Endothelial cell of umbilical vein (primary cell): ENCODE measurements around the gene CD160. TPM values are rescaled to one million over a fixed set of nuclear protein-coding genes. Genes with fewer than 3 reads are reported as not detected.

Experiments used
- BruUV-seq: library from RNA; stranded (reverse); fragments of 400-500 nt; replicated peaks from 2 replicates; lab custom pipeline; 2021; lab: Mats Ljungman, UMichigan
- CTCF ChIA-PET: fragments of 300-600, 350-600 bp; sonication (Branson Sonifier 250); formaldehyde crosslinking; loops from one replicate; lab custom pipeline; 2021; ENCODE audit warnings: antibody characterized with exemption, inconsistent platforms; lab: Charles Lee
- POLR2A ChIA-PET: fragments of 300-600, 350-600 bp; sonication (Branson Sonifier 250); formaldehyde crosslinking; loops from one replicate; lab custom pipeline; 2021; ENCODE audit warnings: antibody characterized with exemption, inconsistent platforms; lab: Charles Lee
- DNase-seq: peaks from one replicate; pipeline ENCODE4 v3.0.0-alpha.2; 2011; ENCODE audit warnings: low read depth, low spot score
- FAIRE-seq: peaks from 2 replicates; lab custom pipeline; 2011; peaks lifted over from hg19 to GRCh38; lab: Jason Lieb, UNC
- H2AFZ ChIP-seq: 2 replicates; pipeline ENCODE4 v1.6.0; 2012; ENCODE audit warnings: low read depth, low read length, control low read depth, inconsistent platforms
- H3K27ac ChIP-seq: 2 replicates; pipeline ENCODE4 v1.5.1; 2011; ENCODE audit warnings: low read depth, mild to moderate bottlenecking, control low read depth, low read length, moderate library complexity; ENCODE audit not compliant: insufficient read depth
- H3K27me3 ChIP-seq, 2 experiments: 2 replicates each; pipeline versions ENCODE4 v1.6.0 to v1.6.1; 2011; ENCODE audit warnings: low read length in 2 of 2, mixed read lengths in 1 of 2; ENCODE audit not compliant: control insufficient read depth in 2 of 2, insufficient read depth in 2 of 2
- H3K36me3 ChIP-seq, 2 experiments: 2 replicates in 1 of 2; 3 replicates in 1 of 2; pipeline ENCODE4 v1.5.1; 2011; ENCODE audit warnings: low read length in 2 of 2, mild to moderate bottlenecking in 1 of 2, moderate library complexity in 1 of 2; ENCODE audit not compliant: control insufficient read depth in 2 of 2, insufficient read depth in 2 of 2; ENCODE audit errors: extremely low read depth in 1 of 2
- H3K4me1 ChIP-seq: 3 replicates; pipeline ENCODE4 v1.5.1; 2011; ENCODE audit warnings: mild to moderate bottlenecking, low read length; ENCODE audit not compliant: control insufficient read depth, insufficient read depth; ENCODE audit errors: extremely low read depth
- H3K4me2 ChIP-seq: 2 replicates; pipeline ENCODE4 v1.6.1; 2011; ENCODE audit warnings: low read length, control low read depth, mixed read lengths; ENCODE audit not compliant: insufficient read depth
- H3K4me3 ChIP-seq, 3 experiments: fragments of 200-600 bp in 1 of 3; sonication (generic), shearing (Covaris generic) in 1 of 3; replicated peaks in 1 of 3; 2 replicates each; pipeline ENCODE4 v1.5.1; 2011 to 2016; ENCODE audit warnings: control low read depth in 3 of 3, low read length in 3 of 3, mild to moderate bottlenecking in 2 of 3, inconsistent platforms in 1 of 3, low read depth in 1 of 3, moderate library complexity in 1 of 3; ENCODE audit not compliant: insufficient read depth in 1 of 3
- H3K79me2 ChIP-seq: 2 replicates; pipeline ENCODE4 v1.6.0; 2012; ENCODE audit warnings: low read length, inconsistent platforms; ENCODE audit not compliant: control insufficient read depth, insufficient read depth
- H3K9ac ChIP-seq: replicated peaks from 2 replicates; pipeline ENCODE3; 2011; ENCODE audit warnings: low read length, control low read depth; ENCODE audit not compliant: insufficient read depth; ENCODE audit errors: extremely low read depth
- H3K9me1 ChIP-seq: replicated peaks from 3 replicates; pipeline ENCODE4 v1.6.0; 2011; ENCODE audit warnings: mild to moderate bottlenecking, low read length; ENCODE audit not compliant: control insufficient read depth, insufficient read depth; ENCODE audit errors: extremely low read depth
- H3K9me3 ChIP-seq: replicated peaks from 2 replicates; pipeline ENCODE4 v1.5.1; 2012; ENCODE audit warnings: low read length, inconsistent platforms; ENCODE audit not compliant: control insufficient read depth, insufficient read depth
- H4K20me1 ChIP-seq: replicated peaks from 2 replicates; pipeline ENCODE3; 2011; ENCODE audit warnings: mild to moderate bottlenecking, low read length; ENCODE audit not compliant: control insufficient read depth, insufficient read depth; ENCODE audit errors: extremely low read depth
- CTCF ChIP-seq, 2 donors: IDR thresholded peaks; 1 replicate in 1 of 2; 2 replicates in 1 of 2; pipeline ENCODE4 v1.5.1; 2011; ENCODE audit warnings: low read length in 2 of 2, mild to moderate bottlenecking in 2 of 2, moderate library complexity in 2 of 2, control low read depth in 1 of 2, inconsistent platforms in 1 of 2, low read depth in 1 of 2; ENCODE audit not compliant: insufficient read depth in 1 of 2; ENCODE audit errors: extremely low read depth in 1 of 2
- EZH2 ChIP-seq: IDR thresholded peaks from 2 replicates; pipeline ENCODE4 v1.6.1; 2012; ENCODE audit warnings: borderline replicate concordance, low read depth, mild to moderate bottlenecking, moderate library complexity, low read length, inconsistent platforms; ENCODE audit not compliant: severe bottlenecking
- FOS ChIP-seq: IDR thresholded peaks from 2 replicates; pipeline ENCODE4 v1.6.1; 2011; ENCODE audit warnings: mild to moderate bottlenecking, low read length, moderate library complexity, borderline replicate concordance; ENCODE audit not compliant: insufficient read depth
- GATA2 ChIP-seq: IDR thresholded peaks from 2 replicates; pipeline ENCODE4 v1.7.0; 2011; ENCODE audit warnings: low read depth, mild to moderate bottlenecking, moderate library complexity, mixed read lengths, low read length; ENCODE audit not compliant: insufficient read length, insufficient read depth
- JUN ChIP-seq: IDR thresholded peaks from 2 replicates; pipeline ENCODE4 v1.6.1; 2011; ENCODE audit warnings: borderline replicate concordance, low read depth; ENCODE audit not compliant: insufficient read length, insufficient read depth
- MYC ChIP-seq: IDR thresholded peaks from one replicate; pipeline ENCODE4 v1.6.1; 2011; ENCODE audit warnings: mild to moderate bottlenecking, low read depth, low read length
- POLR2A ChIP-seq: IDR thresholded peaks from 2 replicates; pipeline ENCODE4 v1.6.1; 2012; ENCODE audit warnings: low read depth, mild to moderate bottlenecking, control low read depth, low read length
- POLR2AphosphoS5 ChIP-seq: IDR thresholded peaks from 2 replicates; pipeline ENCODE4 v1.6.1; 2012; ENCODE audit warnings: low read depth, mild to moderate bottlenecking, control low read depth, low read length, moderate library complexity; ENCODE audit not compliant: insufficient read depth
- dilution Hi-C: fragments of 300-500 bp; cut with MboI; formaldehyde crosslinking; loops from one replicate; pipeline ENCODE4 v1.15.0; 2019; ENCODE audit warnings: low sequenced_read_pairs; ENCODE audit not compliant: extremely low pct_ligation_motif_present
- intact Hi-C: fragments of 100-400 bp; cut with micrococcal nuclease; formaldehyde crosslinking; loops from one replicate; pipeline ENCODE4 v1.10.0; 2022
- polyA plus RNA-seq, 4 experiments: library from polyadenylated mRNA; depleted of rRNA in 3 of 4; stranded (reverse) in 3 of 4; unstranded in 1 of 4; fragments of >200 nt; gene quantifications; 2 replicates each; pipeline versions ENCODE4 v1.2.1 to v1.2.3, GENCODE V29; 2011 to 2012; ENCODE audit warnings: missing spikeins in 1 of 4
- total RNA-seq: library from RNA; stranded (reverse); gene quantifications from 2 replicates; pipeline ENCODE4 v1.2.3, GENCODE V29; 2021
- TF ChIP-seq, protein P1 (sequence below): IDR thresholded peaks from 2 replicates; pipeline ENCODE4 v1.6.1; 2011; ENCODE audit not compliant: insufficient read depth, insufficient read length

CD160 gene
- total and polyA plus RNA-seq, 2 donors (not counting 3 experiments of a cell fraction or from before 2014, with no cell fraction given): not detected

- Histone ChIP-seq H3K36me3 (no peaks in the 10 kb centered on the region), H3K9me3 (no peaks in the 10 kb centered on the region), H3K9ac (no peak overlapping the region), H2AFZ (no peak overlapping the region), H3K27me3 (peaks cover 0 to 2% of the 10 kb centered on the region in 2 experiments), H3K79me2 (no peaks in the 10 kb centered on the region), H4K20me1 (no peaks in the 10 kb centered on the region), H3K9me1 (no peaks in the 10 kb centered on the region), H3K4me2 (no peak overlapping the region), H3K27ac (no peak overlapping the region), H3K4me1 (no peaks in the 10 kb centered on the region), H3K4me3 (no peak overlapping the region)
- DNase-seq: no peak
- TF ChIP-seq POLR2A (no peak), POLR2AphosphoS5 (no peak), FOS (no peak), MYC (no peak), EZH2 (no peak), CTCF (IDR thresholded peaks at IDR 0.05; ENCODE audit: extremely low read depth in 1 of 2, insufficient read depth in 1 of 2, low read depth in 1 of 2, low read length in 2 of 2) (no peak), GATA2 (no peak), JUN (no peak)
- TF ChIP-seq, protein P1, sequence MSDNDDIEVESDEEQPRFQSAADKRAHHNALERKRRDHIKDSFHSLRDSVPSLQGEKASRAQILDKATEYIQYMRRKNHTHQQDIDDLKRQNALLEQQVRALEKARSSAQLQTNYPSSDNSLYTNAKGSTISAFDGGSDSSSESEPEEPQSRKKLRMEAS: no peak
- intact Hi-C loops: loop anchor here (2.0 kb wide), 1 partner anchor 18 kb away; no protein-coding TSS in a partner anchor
- ChIA-PET CTCF (interaction anchor here (1.0 to 1.3 kb wide), 2 partner anchors 10 to 37 kb away, joined by 3 read pairs; no protein-coding TSS in a partner anchor), POLR2A (no interaction called here)
- dilution Hi-C loops: no loop called here
- BruUV-seq: no TSS peak
- no peak for FAIRE-seq
Observed at GRCh38 chr1:145714524-145715111, 4.7 kb upstream of the CD160 start.
